ENCODE results near the gene LRRC1. TPM values are rescaled to one million over a fixed set of nuclear protein-coding genes. Genes with fewer than 3 reads are reported as not detected.

Gene LRRC1
- total and polyA plus RNA-seq, 2 donors (not counting 1 experiment from before 2014, with no cell fraction given) = 3.8 to 12.1 TPM

GRCh38 chr6:53827531-53827930 lies 32.7 kb downstream of the LRRC1 start:
- no peaks in the 10 kb centered on the region for H3K79me2 ChIP-seq (ENCODE audit: control insufficient read depth, insufficient read depth, low read length)
- no peak for DNase-seq (ENCODE audit: low read depth in 2 of 2)

GRCh38 chr6:53828215-53828614 lies 33.4 kb downstream of the LRRC1 start:
- H3K79me2 ChIP-seq (ENCODE audit: control insufficient read depth, insufficient read depth, low read length) = no peaks in the 10 kb centered on the region

More at GRCh38 chr6:53827531-53827930, 32.7 kb downstream of the LRRC1 start:
- Histone ChIP-seq H3K27me3 (ENCODE audit: control insufficient read depth, insufficient read depth, low read length) (no peaks in the 10 kb centered on the region), H3K4me2 (ENCODE audit: extremely low read depth, insufficient read depth, low read length) (no peak overlapping the region), H3K4me1 (ENCODE audit: control insufficient read depth, extremely low read depth, insufficient read depth, low read length) (peaks cover 2% of the 10 kb centered on the region), H2AFZ (ENCODE audit: low read length) (no peak overlapping the region), H3K36me3 (ENCODE audit: control insufficient read depth, insufficient read depth, low read length) (no peaks in the 10 kb centered on the region), H3K9ac (ENCODE audit: insufficient read depth, low read length) (no peak overlapping the region), H3K27ac (ENCODE audit: insufficient read depth, low read length) (no peak overlapping the region), H4K20me1 (ENCODE audit: control insufficient read depth, extremely low read depth, insufficient read depth, low read length) (no peaks in the 10 kb centered on the region), H3K4me3 (replicated peaks in 1 of 4; ENCODE audit: control extremely low read depth in 1 of 4, insufficient read depth in 1 of 4, low read depth in 3 of 4, low read length in 4 of 4) (no peak overlapping the region), H3K9me3 (ENCODE audit: control insufficient read depth, insufficient read depth, low read depth, low read length) (no peaks in the 10 kb centered on the region)
- no peak for TF ChIP-seq EZH2 (IDR thresholded peaks at IDR 0.05; ENCODE audit: low read length, missing control alignments)
- TF ChIP-seq CTCF (conservative IDR thresholded peaks at IDR 0.05 in 1 of 2, IDR thresholded peaks at IDR 0.05 in 1 of 2; ENCODE audit: low read depth in 1 of 2, low read length in 2 of 2) = no peak

GRCh38 chr6:53828966-53829697 lies 34.3 kb downstream of the LRRC1 start:
- TF ChIP-seq CTCF (conservative IDR thresholded peaks at IDR 0.05 in 1 of 2, IDR thresholded peaks at IDR 0.05 in 1 of 2; ENCODE audit: low read depth in 1 of 2, low read length in 2 of 2) = no peak
- TF ChIP-seq EZH2 (IDR thresholded peaks at IDR 0.05; ENCODE audit: low read length, missing control alignments) = no peak
- H3K9ac ChIP-seq (ENCODE audit: insufficient read depth, low read length) = no peak overlapping the region
- H3K4me3 ChIP-seq (replicated peaks in 1 of 4; ENCODE audit: control extremely low read depth in 1 of 4, insufficient read depth in 1 of 4, low read depth in 3 of 4, low read length in 4 of 4) = no peak overlapping the region
- no peak for DNase-seq (ENCODE audit: low read depth in 2 of 2)
- H4K20me1 ChIP-seq (ENCODE audit: control insufficient read depth, extremely low read depth, insufficient read depth, low read length) = no peaks in the 10 kb centered on the region
- peaks cover 2% of the 10 kb centered on the region for H3K4me1 ChIP-seq (ENCODE audit: control insufficient read depth, extremely low read depth, insufficient read depth, low read length)
- no peak overlapping the region for H2AFZ ChIP-seq (ENCODE audit: low read length)
- H3K4me2 ChIP-seq (ENCODE audit: extremely low read depth, insufficient read depth, low read length) = no peak overlapping the region
- H3K27ac ChIP-seq (ENCODE audit: insufficient read depth, low read length) = no peak overlapping the region
- no peaks in the 10 kb centered on the region for H3K27me3 ChIP-seq (ENCODE audit: control insufficient read depth, insufficient read depth, low read length)
- H3K79me2 ChIP-seq (ENCODE audit: control insufficient read depth, insufficient read depth, low read length) = no peaks in the 10 kb centered on the region
- no peaks in the 10 kb centered on the region for H3K36me3 ChIP-seq (ENCODE audit: control insufficient read depth, insufficient read depth, low read length)
- H3K9me3 ChIP-seq (ENCODE audit: control insufficient read depth, insufficient read depth, low read depth, low read length) = no peaks in the 10 kb centered on the region

More at GRCh38 chr6:53828215-53828614, 33.4 kb downstream of the LRRC1 start:
- Histone ChIP-seq H3K36me3 (ENCODE audit: control insufficient read depth, insufficient read depth, low read length) (no peaks in the 10 kb centered on the region), H2AFZ (ENCODE audit: low read length) (no peak overlapping the region), H3K4me2 (ENCODE audit: extremely low read depth, insufficient read depth, low read length) (no peak overlapping the region), H3K27ac (ENCODE audit: insufficient read depth, low read length) (no peak overlapping the region), H3K9me3 (ENCODE audit: control insufficient read depth, insufficient read depth, low read depth, low read length) (no peaks in the 10 kb centered on the region), H3K9ac (ENCODE audit: insufficient read depth, low read length) (no peak overlapping the region), H4K20me1 (ENCODE audit: control insufficient read depth, extremely low read depth, insufficient read depth, low read length) (no peaks in the 10 kb centered on the region), H3K4me3 (replicated peaks in 1 of 4; ENCODE audit: control extremely low read depth in 1 of 4, insufficient read depth in 1 of 4, low read depth in 3 of 4, low read length in 4 of 4) (no peak overlapping the region), H3K27me3 (ENCODE audit: control insufficient read depth, insufficient read depth, low read length) (no peaks in the 10 kb centered on the region), H3K4me1 (ENCODE audit: control insufficient read depth, extremely low read depth, insufficient read depth, low read length) (peaks cover 2% of the 10 kb centered on the region)
- no peak for TF ChIP-seq CTCF (conservative IDR thresholded peaks at IDR 0.05 in 1 of 2, IDR thresholded peaks at IDR 0.05 in 1 of 2; ENCODE audit: low read depth in 1 of 2, low read length in 2 of 2)
- TF ChIP-seq EZH2 (IDR thresholded peaks at IDR 0.05; ENCODE audit: low read length, missing control alignments) = no peak
- DNase-seq (ENCODE audit: low read depth in 2 of 2) = no peak

Measured in fibroblast of lung (primary cell).